Caco-2 (cell line): Measurements from ENCODE around the gene ECPAS. TPM values are rescaled to one million over a fixed set of nuclear protein-coding genes. Genes with fewer than 3 reads are reported as not detected.

Experiments
- BruUV-seq: library from RNA; stranded (reverse); fragments of 400-500 nt; replicated peaks from 2 replicates; lab custom pipeline; 2021; lab: Mats Ljungman, UMichigan
- CTCF ChIA-PET: fragments of 300-600 bp; sonication (Branson Sonifier 250); formaldehyde crosslinking; loops from one replicate; lab custom pipeline; 2022; ENCODE audit warnings: antibody characterized with exemption; lab: Charles Lee
- POLR2A ChIA-PET: fragments of 300-600 bp; sonication (Branson Sonifier 250); formaldehyde crosslinking; loops from one replicate; lab custom pipeline; 2022; ENCODE audit warnings: antibody characterized with exemption; lab: Charles Lee
- DNase-seq, 2 experiments: peaks; one replicate each; pipeline versions ENCODE4 v3.0.0 to v3.0.0-alpha.2; 2020 to 2022
- H3K27me3 ChIP-seq: replicated peaks from 2 replicates; pipeline ENCODE4 v1.6.0; 2011; ENCODE audit warnings: low read length; ENCODE audit not compliant: control insufficient read depth, insufficient read depth
- H3K36me3 ChIP-seq: 2 replicates; pipeline ENCODE4 v1.5.1; 2011; ENCODE audit warnings: low read length; ENCODE audit not compliant: control insufficient read depth, insufficient read depth
- H3K4me1 ChIP-seq: fragments of 250-450 bp; sonication (Bioruptor Pico); 2 replicates; pipeline ENCODE4 v1.5.1; 2020; ENCODE audit warnings: mild to moderate bottlenecking
- H3K4me3 ChIP-seq: 2 replicates; pipeline ENCODE4 v1.5.1; 2011; ENCODE audit warnings: low read depth, mild to moderate bottlenecking, control low read depth, low read length
- H3K9me3 ChIP-seq: fragments of 250-450 bp; sonication (Bioruptor Pico); 2 replicates; pipeline ENCODE4 v1.5.1; 2020; ENCODE audit warnings: mild to moderate bottlenecking, moderate library complexity
- H3K27ac Mint-ChIP-seq: one replicate; pipeline ENCODE4 v1.8.0; 2022; ENCODE audit warnings: mixed read lengths; ENCODE audit not compliant: unreplicated experiment
- H3K27me3 Mint-ChIP-seq: one replicate; pipeline ENCODE4 v1.8.0; 2022; ENCODE audit warnings: mixed read lengths; ENCODE audit not compliant: insufficient read depth, unreplicated experiment
- H3K36me3 Mint-ChIP-seq: one replicate; pipeline ENCODE4 v1.8.0; 2022; ENCODE audit warnings: mild to moderate bottlenecking, mixed read lengths; ENCODE audit not compliant: insufficient read depth, unreplicated experiment
- H3K4me1 Mint-ChIP-seq: one replicate; pipeline ENCODE4 v1.8.0; 2022; ENCODE audit warnings: low read depth, mixed read lengths; ENCODE audit not compliant: unreplicated experiment
- H3K4me3 Mint-ChIP-seq: one replicate; pipeline ENCODE4 v1.8.0; 2022; ENCODE audit warnings: mild to moderate bottlenecking, moderate library complexity, mixed read lengths; ENCODE audit not compliant: unreplicated experiment
- H3K9me3 Mint-ChIP-seq: one replicate; pipeline ENCODE4 v1.8.0; 2022; ENCODE audit warnings: mixed read lengths; ENCODE audit not compliant: unreplicated experiment
- intact Hi-C: fragments of 100-400 bp; cut with micrococcal nuclease; formaldehyde crosslinking; loops from one replicate; pipeline ENCODE4 v1.10.0; 2022; ENCODE audit not compliant: unreplicated experiment
- total RNA-seq: library from RNA; stranded (reverse); gene quantifications from 2 replicates; pipeline ENCODE4 v1.2.3, GENCODE V29; 2022
- TF ChIP-seq, protein P1 (sequence below), 2 experiments: fragments of 200-600 bp in 1 of 2; IDR thresholded peaks; 1 replicate in 1 of 2; 2 replicates in 1 of 2; pipeline versions ENCODE4 v1.5.1 to v1.8.0; 2011 to 2022; ENCODE audit warnings: antibody characterized with exemption in 1 of 2, control low read depth in 1 of 2, inconsistent platforms in 1 of 2, low read depth in 1 of 2, low read length in 1 of 2, mild to moderate bottlenecking in 1 of 2, moderate library complexity in 1 of 2; ENCODE audit not compliant: insufficient read depth in 1 of 2, severe bottlenecking in 1 of 2, unreplicated experiment in 1 of 2

ECPAS gene
- total RNA-seq, 1 experiment from 2014 or later: 77.0 TPM

DNA sequence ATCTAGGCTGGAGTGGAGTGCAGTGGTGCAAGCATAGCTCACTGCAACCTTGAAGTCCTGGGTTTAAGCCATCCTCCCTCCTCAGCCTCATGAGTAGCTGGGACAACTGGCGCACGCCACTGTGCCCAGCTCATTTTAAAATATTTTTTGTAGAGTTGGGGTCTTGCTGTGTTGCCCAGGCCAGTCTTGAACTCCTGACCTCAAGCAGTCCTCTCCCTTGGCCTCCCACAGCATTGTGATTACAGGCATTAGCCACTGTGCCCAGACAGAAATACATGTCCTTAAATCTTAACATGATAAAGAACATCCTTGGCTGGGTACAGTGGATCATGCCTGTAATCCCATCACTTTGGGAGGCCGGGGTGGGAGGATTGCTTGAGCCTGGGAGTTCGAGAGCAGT is 47.5 kb upstream of the ECPAS start:
- no peaks in the 10 kb centered on the region for H3K27me3 ChIP-seq
- ChIA-PET CTCF (no interaction called here), POLR2A (no interaction called here)
- H3K36me3 ChIP-seq: no peaks in the 10 kb centered on the region
- Mint-ChIP-seq H3K9me3 (peaks cover 6% of the 10 kb centered on the region), H3K4me3 (no peak overlapping the region), H3K27ac (no peak overlapping the region), H3K36me3 (no peaks in the 10 kb centered on the region), H3K4me1 (no peaks in the 10 kb centered on the region), H3K27me3 (no peaks in the 10 kb centered on the region)
- DNase-seq: no peak
- no peaks in the 10 kb centered on the region for H3K4me1 ChIP-seq
- no TSS peak for BruUV-seq
- intact Hi-C loops: no loop called here
- TF ChIP-seq, protein P1, sequence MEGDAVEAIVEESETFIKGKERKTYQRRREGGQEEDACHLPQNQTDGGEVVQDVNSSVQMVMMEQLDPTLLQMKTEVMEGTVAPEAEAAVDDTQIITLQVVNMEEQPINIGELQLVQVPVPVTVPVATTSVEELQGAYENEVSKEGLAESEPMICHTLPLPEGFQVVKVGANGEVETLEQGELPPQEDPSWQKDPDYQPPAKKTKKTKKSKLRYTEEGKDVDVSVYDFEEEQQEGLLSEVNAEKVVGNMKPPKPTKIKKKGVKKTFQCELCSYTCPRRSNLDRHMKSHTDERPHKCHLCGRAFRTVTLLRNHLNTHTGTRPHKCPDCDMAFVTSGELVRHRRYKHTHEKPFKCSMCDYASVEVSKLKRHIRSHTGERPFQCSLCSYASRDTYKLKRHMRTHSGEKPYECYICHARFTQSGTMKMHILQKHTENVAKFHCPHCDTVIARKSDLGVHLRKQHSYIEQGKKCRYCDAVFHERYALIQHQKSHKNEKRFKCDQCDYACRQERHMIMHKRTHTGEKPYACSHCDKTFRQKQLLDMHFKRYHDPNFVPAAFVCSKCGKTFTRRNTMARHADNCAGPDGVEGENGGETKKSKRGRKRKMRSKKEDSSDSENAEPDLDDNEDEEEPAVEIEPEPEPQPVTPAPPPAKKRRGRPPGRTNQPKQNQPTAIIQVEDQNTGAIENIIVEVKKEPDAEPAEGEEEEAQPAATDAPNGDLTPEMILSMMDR (IDR thresholded peaks at IDR 0.05; ENCODE audit: insufficient read depth in 1 of 2, low read depth in 1 of 2, low read length in 1 of 2, severe bottlenecking in 1 of 2, unreplicated experiment in 1 of 2): no peak
- H3K9me3 ChIP-seq: peaks cover 4% of the 10 kb centered on the region; the same call in 1 of the 2 replicates
- no peak overlapping the region for H3K4me3 ChIP-seq

GRCh38 chr9:111529787-111530186 is 45.6 kb upstream of the ECPAS start:
- intact Hi-C loops: no loop called here
- peaks cover 5% of the 10 kb centered on the region for H3K9me3 Mint-ChIP-seq

GRCh38 chr9:111527347-111527746 is 43.2 kb upstream of the ECPAS start:
- Mint-ChIP-seq H3K36me3 (no peaks in the 10 kb centered on the region), H3K4me1 (no peaks in the 10 kb centered on the region), H3K27ac (no peak overlapping the region), H3K9me3 (peaks cover 11% of the 10 kb centered on the region), H3K4me3 (no peak overlapping the region), H3K27me3 (no peaks in the 10 kb centered on the region)
- DNase-seq: no peak
- H3K4me3 ChIP-seq: no peak overlapping the region
- TF ChIP-seq, protein P1 (IDR thresholded peaks at IDR 0.05; ENCODE audit: insufficient read depth in 1 of 2, low read depth in 1 of 2, low read length in 1 of 2, severe bottlenecking in 1 of 2, unreplicated experiment in 1 of 2): no peak
- H3K27me3 ChIP-seq: no peaks in the 10 kb centered on the region
- CTCF ChIA-PET: no interaction called here
- no TSS peak for BruUV-seq
- POLR2A ChIA-PET: no interaction called here
- intact Hi-C loops: no loop called here
- no peaks in the 10 kb centered on the region for H3K4me1 ChIP-seq
- no peaks in the 10 kb centered on the region for H3K36me3 ChIP-seq
- H3K9me3 ChIP-seq: peaks cover 4% of the 10 kb centered on the region; the same call in 1 of the 2 replicates

More at GRCh38 chr9:111529787-111530186, 45.6 kb upstream of the ECPAS start:
- Histone ChIP-seq H3K27me3 (no peaks in the 10 kb centered on the region), H3K36me3 (no peaks in the 10 kb centered on the region), H3K4me3 (no peak overlapping the region), H3K4me1 (no peaks in the 10 kb centered on the region), H3K9me3 (peaks cover 4% of the 10 kb centered on the region; the same call in 1 of the 2 replicates)
- DNase-seq: no peak
- Mint-ChIP-seq H3K36me3 (no peaks in the 10 kb centered on the region), H3K27ac (no peak overlapping the region), H3K27me3 (no peaks in the 10 kb centered on the region), H3K4me3 (no peak overlapping the region), H3K4me1 (no peaks in the 10 kb centered on the region)
- TF ChIP-seq, protein P1 (IDR thresholded peaks at IDR 0.05; ENCODE audit: insufficient read depth in 1 of 2, low read depth in 1 of 2, low read length in 1 of 2, severe bottlenecking in 1 of 2, unreplicated experiment in 1 of 2): no peak
- ChIA-PET CTCF (no interaction called here), POLR2A (interaction anchor here (0.5 kb wide), 1 partner anchor 47 kb away, joined by 4 read pairs; no protein-coding TSS in a partner anchor)
- no TSS peak for BruUV-seq
